Loucy (cell line): Measurements from ENCODE around the gene GHRH.

Source experiments
- H2AFZ ChIP-seq: fragments of 200-600 bp; sonication (generic); 2 replicates; pipeline ENCODE4 v1.6.0; 2016; ENCODE audit warnings: antibody characterized with exemption, mild to moderate bottlenecking, low read length, moderate library complexity
- H3F3A ChIP-seq: fragments of 200-600 bp; 2 replicates; pipeline ENCODE4 v1.6.0; 2016; ENCODE audit warnings: antibody characterized with exemption, low read depth, mild to moderate bottlenecking
- H3K27me3 ChIP-seq: fragments of 200-600 bp; sonication (generic); 2 replicates; pipeline ENCODE4 v1.6.1; 2014; ENCODE audit warnings: low read length, mild to moderate bottlenecking; ENCODE audit not compliant: insufficient read depth, poor library complexity, severe bottlenecking
- H3K36me3 ChIP-seq: fragments of 200-600 bp; sonication (generic); 2 replicates; pipeline ENCODE4 v1.6.1; 2016; ENCODE audit warnings: low read length; ENCODE audit not compliant: insufficient read depth
- H3K4me1 ChIP-seq: fragments of 200-600 bp; sonication (generic); 2 replicates; pipeline ENCODE4 v1.5.1; 2014; ENCODE audit warnings: low read length, mild to moderate bottlenecking; ENCODE audit not compliant: insufficient read depth, poor library complexity, severe bottlenecking
- H3K4me2 ChIP-seq: fragments of 200-600 bp; sonication (generic); 2 replicates; pipeline ENCODE4 v1.6.0; 2014; ENCODE audit warnings: antibody characterized with exemption, low read length, low read depth, mild to moderate bottlenecking; ENCODE audit not compliant: poor library complexity, severe bottlenecking
- H3K4me3 ChIP-seq: fragments of 200-600 bp; sonication (generic); 2 replicates; pipeline ENCODE4 v1.5.1; 2014; ENCODE audit warnings: low read length, mild to moderate bottlenecking, mixed read lengths; ENCODE audit not compliant: poor library complexity, severe bottlenecking
- H3K79me2 ChIP-seq: fragments of 200-600 bp; sonication (generic); 2 replicates; pipeline ENCODE4 v1.6.1; 2014; ENCODE audit warnings: low read length; ENCODE audit not compliant: insufficient read depth
- H3K9ac ChIP-seq: fragments of 200-600 bp; sonication (generic); 2 replicates; pipeline ENCODE4 v1.6.0; 2014; ENCODE audit warnings: mild to moderate bottlenecking, low read depth, low read length, moderate library complexity; ENCODE audit not compliant: poor library complexity, severe bottlenecking
- H3K9me2 ChIP-seq: fragments of 200-600 bp; sonication (generic); replicated peaks from 2 replicates; pipeline ENCODE4 v1.6.1; 2016; ENCODE audit warnings: low read depth, low read length, mixed read lengths
- H3K9me3 ChIP-seq: fragments of 200-600 bp; sonication (generic); 2 replicates; pipeline ENCODE4 v1.6.1; 2014; ENCODE audit warnings: mild to moderate bottlenecking, antibody characterized with exemption, low read length, low read depth; ENCODE audit not compliant: insufficient read depth
- H4K20me1 ChIP-seq: fragments of 200-600 bp; sonication (generic); 2 replicates; pipeline ENCODE4 v1.6.0; 2014; ENCODE audit warnings: antibody characterized with exemption, low read length, mild to moderate bottlenecking; ENCODE audit not compliant: insufficient read depth, poor library complexity, severe bottlenecking
- CTCF ChIP-seq: fragments of 200-600 bp; sonication (generic); conservative IDR thresholded peaks from 2 replicates; pipeline ENCODE4 v1.5.1; 2014; ENCODE audit warnings: mild to moderate bottlenecking, antibody characterized with exemption, low read length
- EZH2phosphoT487 ChIP-seq: fragments of 200-600 bp; IDR thresholded peaks from 2 replicates; pipeline ENCODE4 v1.6.1; 2018; ENCODE audit warnings: antibody characterized with exemption, mild to moderate bottlenecking, moderate library complexity, borderline replicate concordance

The GHRH gene

GRCh38 chr20:37223053-37223452, 38.6 kb downstream of the GHRH start:
- Histone ChIP-seq H2AFZ (no peak overlapping the region), H3K9ac (no peak overlapping the region), H3K9me3 (no peaks in the 10 kb centered on the region), H3K9me2 (no peaks in the 10 kb centered on the region), H3K36me3 (peaks cover 95% of the 10 kb centered on the region), H3K27me3 (no peaks in the 10 kb centered on the region), H3F3A (no peaks in the 10 kb centered on the region), H3K4me3 (no peak overlapping the region), H4K20me1 (peaks cover 4% of the 10 kb centered on the region), H3K79me2 (no peaks in the 10 kb centered on the region), H3K4me2 (no peak overlapping the region), H3K4me1 (no peaks in the 10 kb centered on the region)
- TF ChIP-seq CTCF (no peak), EZH2phosphoT487 (no peak)

- Histone ChIP-seq H3K79me2 (no peaks in the 10 kb centered on the region), H3K9me2 (no peaks in the 10 kb centered on the region)
These were observed 39.5 kb downstream of the GHRH start for GRCh38 chr20:37222086-37222485.

GRCh38 chr20:37220731-37221130, 40.9 kb downstream of the GHRH start:
- Histone ChIP-seq H3K36me3 (peaks cover 90% of the 10 kb centered on the region), H3K4me3 (no peak overlapping the region)

More at GRCh38 chr20:37222086-37222485, 39.5 kb downstream of the GHRH start:
- H3K27me3 ChIP-seq: no peaks in the 10 kb centered on the region
- H2AFZ ChIP-seq: no peak overlapping the region
- H3K4me3 ChIP-seq: no peak overlapping the region
- peaks cover 4% of the 10 kb centered on the region for H4K20me1 ChIP-seq
- no peaks in the 10 kb centered on the region for H3K4me1 ChIP-seq
- no peak overlapping the region for H3K9ac ChIP-seq
- H3K36me3 ChIP-seq: peaks cover 93% of the 10 kb centered on the region
- H3K9me3 ChIP-seq: no peaks in the 10 kb centered on the region
- TF ChIP-seq EZH2phosphoT487: no peak
- TF ChIP-seq CTCF: no peak
- no peak overlapping the region for H3K4me2 ChIP-seq
- no peaks in the 10 kb centered on the region for H3F3A ChIP-seq

More at GRCh38 chr20:37220731-37221130, 40.9 kb downstream of the GHRH start:
- no peaks in the 10 kb centered on the region for H3K9me3 ChIP-seq
- H3K27me3 ChIP-seq: no peaks in the 10 kb centered on the region
- H4K20me1 ChIP-seq: peaks cover 4% of the 10 kb centered on the region
- no peaks in the 10 kb centered on the region for H3K79me2 ChIP-seq
- H3K4me1 ChIP-seq: no peaks in the 10 kb centered on the region
- no peaks in the 10 kb centered on the region for H3K9me2 ChIP-seq
- H2AFZ ChIP-seq: no peak overlapping the region
- TF ChIP-seq EZH2phosphoT487: no peak
- TF ChIP-seq CTCF: no peak
- no peak overlapping the region for H3K9ac ChIP-seq
- H3K4me2 ChIP-seq: no peak overlapping the region
- no peaks in the 10 kb centered on the region for H3F3A ChIP-seq
